Transverse colon (tissue), 4 donors: Measurements from ENCODE around the gene SOBP. TPM values are rescaled to one million over a fixed set of nuclear protein-coding genes. Genes with fewer than 3 reads are reported as not detected.
A peak's percentile ranks its signal among the peaks of the same experiment; 100 is the strongest.

ENCODE experiments used
- DNase-seq: peaks from one replicate; pipeline ENCODE4 v3.0.0-alpha.2; 2019
- H3K27ac ChIP-seq, 4 donors: fragments of 200-600 bp; sonication (generic); 2 replicates each; pipeline ENCODE4 v1.5.1; 2016 to 2018; ENCODE audit warnings: inconsistent platforms in 4 of 4
- H3K27me3 ChIP-seq: fragments of 200-600 bp; sonication (generic); 2 replicates; pipeline ENCODE4 v1.5.1; 2017; ENCODE audit warnings: inconsistent platforms
- H3K36me3 ChIP-seq, 4 donors: fragments of 200-600 bp; sonication (generic); 2 replicates each; pipeline ENCODE4 v1.5.1; 2017 to 2019; ENCODE audit warnings: inconsistent platforms in 4 of 4
- H3K4me1 ChIP-seq, 4 donors: fragments of 200-600 bp; sonication (generic); 2 replicates each; pipeline ENCODE4 v1.5.1; 2017 to 2020; ENCODE audit warnings: inconsistent platforms in 4 of 4
- H3K4me3 ChIP-seq, 4 donors: fragments of 200-600 bp; sonication (generic); 1 replicate in 1 of 4; 2 replicates in 3 of 4; pipeline versions ENCODE4 v1.5.1 to v1.6.1; 2017 to 2019; ENCODE audit warnings: inconsistent platforms in 4 of 4
- H3K9me3 ChIP-seq, 2 donors: fragments of 200-600 bp; sonication (generic); 2 replicates each; pipeline ENCODE4 v1.5.1; 2017 to 2019; ENCODE audit warnings: inconsistent platforms in 2 of 2
- EP300 ChIP-seq: sonication (generic); formaldehyde crosslinking; IDR thresholded peaks from one replicate; pipeline ENCODE4 v1.6.1; 2017; ENCODE audit warnings: antibody characterized with exemption, low read depth
- POLR2A ChIP-seq: fragments of 450-650 bp; IDR thresholded peaks from one replicate; pipeline ENCODE4 v1.6.1; 2016; ENCODE audit warnings: antibody characterized with exemption, mild to moderate bottlenecking, moderate library complexity
- POLR2AphosphoS5 ChIP-seq, 3 donors: sonication (generic); formaldehyde crosslinking; IDR thresholded peaks; one replicate each; pipeline ENCODE4 v1.6.1; 2016; ENCODE audit warnings: antibody characterized with exemption in 3 of 3
- WGBS, 2 donors: methylation state at CpG; one replicate each; pipeline ENCODE4 v1.1.5; 2018; ENCODE audit warnings: low coverage in 1 of 2; 5-methylcytosine and 5-hydroxymethylcytosine counted together
- in situ Hi-C, 4 donors: fragments of 200-750 bp; cut with MboI; loops; one replicate each; pipeline versions ENCODE4 v1.15.0 to v1.15.1; 2017; ENCODE audit warnings: low sequenced_read_pairs in 3 of 4, low pct_ligation_motif_present in 1 of 4, low pct_unique_long_range_greater_than_20kb in 1 of 4
- intact Hi-C: fragments of 100-400 bp; cut with DNase I; formaldehyde crosslinking; loops from one replicate; pipeline ENCODE4 v1.15.1; 2023; ENCODE audit warnings: low total_unique reads
- total RNA-seq, 4 donors: library from RNA; depleted of rRNA; stranded (reverse); fragments of >200 nt; gene quantifications; one replicate each; pipeline ENCODE4 v1.1.0, GENCODE V29; 2016
- TF ChIP-seq, protein P1 (sequence below), 5 experiments: fragments of 200-600 bp in 3 of 5; fragments of 450-650 bp in 2 of 5; sonication (generic) in 3 of 5; IDR thresholded peaks; 1 replicate in 2 of 5; 2 replicates in 3 of 5; pipeline ENCODE4 v1.5.1; 2016 to 2017; ENCODE audit warnings: antibody characterized with exemption in 5 of 5, inconsistent platforms in 3 of 5, mild to moderate bottlenecking in 2 of 5, moderate library complexity in 1 of 5

Gene SOBP
- total RNA-seq, 4 donors from 2014 or later, result 2.6 to 15.9 (median 4.6) TPM

DNA sequence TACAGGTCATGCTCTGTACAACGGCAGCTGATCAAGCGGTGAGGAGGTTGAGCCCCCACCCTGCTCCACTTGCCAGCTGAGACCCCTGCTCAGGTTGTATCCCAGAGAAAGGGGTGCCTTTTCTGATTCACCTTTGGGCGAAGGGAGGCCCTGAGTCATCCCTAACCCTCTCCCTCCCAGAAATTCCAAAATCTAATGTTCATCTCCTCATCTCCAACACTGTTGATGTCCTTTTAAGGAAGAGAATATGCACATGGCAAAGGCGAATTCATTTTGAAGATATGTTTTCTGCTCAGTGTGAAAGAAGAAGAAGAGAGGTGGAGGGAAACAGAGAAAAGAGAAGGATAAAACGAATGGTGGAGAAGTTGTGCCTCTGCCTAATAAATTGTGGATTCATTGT, 213.7 kb downstream of the SOBP start:
- Histone ChIP-seq H3K36me3 (no peaks in the 10 kb centered on the region), H3K4me3 (no peak overlapping the region), H3K9me3 (no peaks in the 10 kb centered on the region), H3K27ac (no peak overlapping the region), H3K4me1 (peaks cover 0 to 6% (median 2%) of the 10 kb centered on the region in 4 donors), H3K27me3 (no peaks in the 10 kb centered on the region)
- TF ChIP-seq POLR2AphosphoS5 (IDR thresholded peaks at IDR 0.05), result no peak
- TF ChIP-seq, protein P1, sequence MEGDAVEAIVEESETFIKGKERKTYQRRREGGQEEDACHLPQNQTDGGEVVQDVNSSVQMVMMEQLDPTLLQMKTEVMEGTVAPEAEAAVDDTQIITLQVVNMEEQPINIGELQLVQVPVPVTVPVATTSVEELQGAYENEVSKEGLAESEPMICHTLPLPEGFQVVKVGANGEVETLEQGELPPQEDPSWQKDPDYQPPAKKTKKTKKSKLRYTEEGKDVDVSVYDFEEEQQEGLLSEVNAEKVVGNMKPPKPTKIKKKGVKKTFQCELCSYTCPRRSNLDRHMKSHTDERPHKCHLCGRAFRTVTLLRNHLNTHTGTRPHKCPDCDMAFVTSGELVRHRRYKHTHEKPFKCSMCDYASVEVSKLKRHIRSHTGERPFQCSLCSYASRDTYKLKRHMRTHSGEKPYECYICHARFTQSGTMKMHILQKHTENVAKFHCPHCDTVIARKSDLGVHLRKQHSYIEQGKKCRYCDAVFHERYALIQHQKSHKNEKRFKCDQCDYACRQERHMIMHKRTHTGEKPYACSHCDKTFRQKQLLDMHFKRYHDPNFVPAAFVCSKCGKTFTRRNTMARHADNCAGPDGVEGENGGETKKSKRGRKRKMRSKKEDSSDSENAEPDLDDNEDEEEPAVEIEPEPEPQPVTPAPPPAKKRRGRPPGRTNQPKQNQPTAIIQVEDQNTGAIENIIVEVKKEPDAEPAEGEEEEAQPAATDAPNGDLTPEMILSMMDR (IDR thresholded peaks at IDR 0.05), result no peak
- no peak for TF ChIP-seq POLR2A
- no peak for TF ChIP-seq EP300
- intact Hi-C loops, result no loop called here
- DNase-seq, result no peak
- in situ Hi-C loops, result no loop called here
- WGBS, 2 donors, result 74 to 90% methylated on average over 3 to 5 of the region's 5 CpGs

DNA sequence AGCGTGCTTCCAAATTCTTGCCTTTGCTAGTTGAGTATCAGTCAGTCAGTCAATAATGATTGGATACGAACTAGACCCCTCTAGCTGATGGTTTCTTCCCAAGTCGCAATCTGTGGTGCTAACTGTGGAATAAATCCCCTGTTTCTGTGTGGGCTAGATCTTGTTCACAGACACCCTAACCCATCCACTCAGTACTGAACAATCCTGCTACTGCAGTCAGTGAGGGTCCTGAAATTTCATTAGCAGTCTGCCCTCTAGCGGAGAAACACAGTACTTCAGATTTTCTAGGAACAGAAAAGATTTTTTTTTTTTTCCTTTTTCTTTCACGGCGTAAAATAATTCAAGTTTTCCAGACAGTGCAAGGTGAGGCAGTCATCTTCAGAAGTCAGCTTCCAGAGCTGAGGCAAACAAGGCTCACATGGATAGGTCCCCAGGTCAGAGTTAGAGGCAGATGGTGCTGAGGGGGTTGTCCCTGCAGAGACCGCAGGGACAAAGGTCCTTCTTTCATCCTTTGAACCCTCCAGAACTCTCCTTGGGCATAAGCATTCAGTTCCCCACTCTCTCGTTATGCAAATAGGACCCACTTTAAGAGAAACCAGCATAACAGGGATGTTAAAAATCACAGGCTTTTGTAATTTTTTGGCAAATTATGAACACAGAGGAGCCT, 214.6 kb downstream of the SOBP start:
- Histone ChIP-seq H3K4me3 (no peak overlapping the region), H3K27me3 (no peaks in the 10 kb centered on the region), H3K27ac (no peak overlapping the region), H3K36me3 (no peaks in the 10 kb centered on the region), H3K4me1 (peaks cover 0 to 6% (median 2%) of the 10 kb centered on the region in 4 donors), H3K9me3 (no peaks in the 10 kb centered on the region)
- 47 to 52% methylated on average over 2 to 8 of the region's 8 CpGs for WGBS, 2 donors
- intact Hi-C loops, result no loop called here
- DNase-seq, result no peak
- in situ Hi-C loops, result no loop called here
- TF ChIP-seq EP300 (no peak), POLR2AphosphoS5 (IDR thresholded peaks at IDR 0.05) (no peak), POLR2A (no peak)
- TF ChIP-seq, protein P1 (IDR thresholded peaks at IDR 0.05), result peak; percentile 75 to 92 (median 80)

DNA sequence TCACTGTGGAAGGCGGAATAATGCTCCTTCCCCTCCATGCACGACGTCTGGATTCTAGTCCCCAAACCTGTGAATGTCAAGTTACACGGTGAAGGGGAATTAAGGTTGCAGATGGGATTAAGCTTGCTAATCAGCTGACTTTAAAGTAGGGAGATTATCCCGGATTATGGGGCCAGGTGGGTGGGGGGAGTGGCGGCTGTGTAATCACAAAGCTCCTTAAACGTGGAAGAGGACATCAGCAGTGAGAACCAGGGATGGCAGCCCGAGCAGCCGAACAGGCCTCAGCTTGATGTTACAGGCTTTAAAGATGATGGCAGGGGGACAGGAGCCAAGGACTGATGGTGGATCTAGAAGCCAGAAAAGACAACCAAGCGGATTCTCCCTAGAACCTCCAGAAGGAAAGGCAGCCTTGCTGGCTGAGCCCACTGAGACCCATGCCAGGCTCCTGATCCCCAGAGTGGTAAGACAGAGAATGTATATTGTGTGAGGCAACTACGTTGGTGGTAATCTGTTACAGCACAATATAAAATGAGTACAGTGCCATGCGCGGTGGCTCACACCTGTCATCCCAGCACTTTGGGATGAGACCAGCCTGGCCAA, 216.7 kb downstream of the SOBP start:
- H3K9me3 ChIP-seq, result no peaks in the 10 kb centered on the region
- intact Hi-C loops (no loop called here), in situ Hi-C loops (no loop called here)
- H3K27me3 ChIP-seq, result no peaks in the 10 kb centered on the region
- TF ChIP-seq, protein P1 (IDR thresholded peaks at IDR 0.05), result no peak
- no peak for TF ChIP-seq POLR2AphosphoS5 (IDR thresholded peaks at IDR 0.05)
- 76 to 86% methylated on average over 4 to 13 of the region's 13 CpGs for WGBS, 2 donors
- no peaks in the 10 kb centered on the region for H3K36me3 ChIP-seq
- H3K4me1 ChIP-seq, result peaks cover 0 to 6% (median 2%) of the 10 kb centered on the region in 4 donors
- DNase-seq, result no peak
- no peak overlapping the region for H3K27ac ChIP-seq
- no peak overlapping the region for H3K4me3 ChIP-seq

DNA sequence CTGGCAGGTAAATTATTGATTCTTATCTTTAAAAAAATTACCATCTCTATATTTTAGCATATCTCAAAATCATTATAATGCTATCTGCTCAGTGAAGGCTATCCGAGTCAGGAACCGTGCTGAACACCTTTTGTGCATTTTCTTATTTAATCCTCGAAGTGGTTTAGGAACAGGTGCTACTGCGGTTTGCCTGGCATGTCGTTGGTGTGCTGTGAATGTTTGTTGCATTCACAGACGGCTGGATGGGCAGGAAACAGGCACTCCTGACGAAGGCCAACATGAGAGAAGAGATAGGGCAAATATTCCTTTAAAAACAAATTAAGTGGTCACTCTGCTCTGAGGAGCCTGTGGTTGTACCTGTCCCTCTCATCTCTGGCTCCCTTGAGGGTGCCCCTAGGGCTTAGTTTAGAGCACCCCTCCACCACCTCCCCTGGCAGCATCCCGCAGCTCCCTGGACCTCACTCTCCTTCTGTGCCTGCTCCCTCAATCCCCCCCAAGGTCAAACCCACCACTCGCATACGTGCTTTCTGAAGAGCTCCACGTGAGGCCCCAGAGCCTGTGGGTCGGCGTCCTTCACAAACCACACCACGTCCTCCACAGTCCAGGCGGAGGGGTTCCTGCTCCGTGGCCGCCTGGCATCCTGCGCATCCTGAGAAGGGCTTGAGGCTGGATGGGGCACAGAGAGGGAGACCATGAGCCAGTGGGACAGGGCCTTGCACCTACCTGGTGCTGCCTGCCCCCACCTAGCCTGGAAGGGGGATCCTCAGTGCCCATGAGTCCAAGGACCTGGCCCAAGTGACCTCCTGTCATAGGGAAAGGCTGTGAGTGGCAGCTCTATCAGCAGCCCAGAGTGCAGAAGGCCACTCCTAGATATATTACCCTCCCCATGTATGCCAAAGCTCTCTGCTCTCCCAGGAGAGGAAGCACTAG, 217.7 kb downstream of the SOBP start:
- intact Hi-C loops (no loop called here), in situ Hi-C loops (no loop called here)
- Histone ChIP-seq H3K27me3 (no peaks in the 10 kb centered on the region), H3K4me1 (peaks cover 0 to 12% (median 7%) of the 10 kb centered on the region in 4 donors), H3K4me3 (no peak overlapping the region), H3K9me3 (no peaks in the 10 kb centered on the region), H3K36me3 (no peaks in the 10 kb centered on the region), H3K27ac (no peak overlapping the region)
- DNase-seq, result no peak
- TF ChIP-seq POLR2AphosphoS5 (IDR thresholded peaks at IDR 0.05), result no peak
- TF ChIP-seq EP300, result no peak
- WGBS, 2 donors, result 60 to 89% methylated on average over 2 to 18 of the region's 18 CpGs
